Measurements from ENCODE around the gene SLC16A5.

- TF ChIP-seq EZH2 (optimal IDR thresholded peaks at IDR 0.05; ENCODE audit: low read depth, low read length) (no peak), CTCF (IDR thresholded peaks at IDR 0.05; ENCODE audit: low read length) (no peak)
Measured at GRCh38 chr17:75081611-75082540, 5.9 kb upstream of the SLC16A5 start.

All from MM.1S (cell line).